Measurements from ENCODE around the gene GABBR2.

The GABBR2 gene

DNA sequence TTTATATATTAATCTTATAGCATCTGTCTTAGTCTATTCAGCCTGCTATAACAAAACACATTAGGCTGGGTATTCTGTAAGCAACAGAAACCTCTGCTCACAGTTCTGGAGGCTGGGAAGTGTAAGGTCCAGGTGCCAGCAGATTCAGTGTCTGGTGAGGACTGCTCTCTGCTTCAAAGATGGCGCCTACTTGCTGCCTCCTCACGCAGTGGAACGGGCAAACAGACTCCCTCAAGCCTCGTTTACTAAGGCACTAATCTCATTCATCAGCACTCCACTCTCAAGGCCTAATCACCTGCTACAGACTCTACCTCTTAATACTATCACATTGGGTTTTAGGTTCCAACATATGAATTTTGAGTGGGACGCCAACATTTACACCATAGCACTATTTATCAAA is 448.1 kb downstream of the GABBR2 start:
- no peak overlapping the region for H2AFZ ChIP-seq (ENCODE audit: insufficient read depth, low read length, poor library complexity)
- H3K4ac ChIP-seq (ENCODE audit: low read depth, low read length): no peak overlapping the region
- H4K91ac ChIP-seq (ENCODE audit: low read depth, low read length): no peak overlapping the region
- no peak overlapping the region for H3K23ac ChIP-seq (ENCODE audit: low read length)
- no peak overlapping the region for H2BK12ac ChIP-seq (ENCODE audit: low read length)
- H4K12ac ChIP-seq (ENCODE audit: low read depth, low read length): no peak overlapping the region
- no peak overlapping the region for H3K4me2 ChIP-seq (ENCODE audit: low read length)
- H3K79me1 ChIP-seq (ENCODE audit: low read length): peaks cover 9% of the 10 kb centered on the region
- H3K36me3 ChIP-seq (ENCODE audit: control insufficient read depth in 1 of 2, insufficient read depth in 2 of 2, low read length in 2 of 2): no peaks in the 10 kb centered on the region
- no peak overlapping the region for H3K27ac ChIP-seq (ENCODE audit: low read depth, low read length)
- DNase-seq: no peak
- no peak overlapping the region for H3K9ac ChIP-seq (ENCODE audit: low read length)
- no peak overlapping the region for H3K18ac ChIP-seq (ENCODE audit: low read length)
- no peak overlapping the region for H3K4me3 ChIP-seq (ENCODE audit: low read depth, low read length)
- no peak overlapping the region for H2BK120ac ChIP-seq (ENCODE audit: insufficient read depth, low read length, poor library complexity)
- H3K4me1 ChIP-seq (ENCODE audit: control insufficient read depth in 1 of 2, insufficient read depth in 2 of 2, low read length in 2 of 2): peaks cover 0 to 4% of the 10 kb centered on the region in 2 experiments
- peaks cover 4% of the 10 kb centered on the region for H3K79me2 ChIP-seq (ENCODE audit: control insufficient read depth, insufficient read depth, low read length, poor library complexity)
- H3K9me3 ChIP-seq (ENCODE audit: insufficient read depth, low read depth, low read length): no peaks in the 10 kb centered on the region
- no peak overlapping the region for H2AK5ac ChIP-seq (ENCODE audit: low read length)
- WGBS (ENCODE audit: extremely low coverage, insufficient coverage, insufficient read length): no CpG with 5 or more reads among the region's 5 CpGs
- H3K27me3 ChIP-seq (ENCODE audit: insufficient read depth, low read length): no peaks in the 10 kb centered on the region
- no peak overlapping the region for H4K8ac ChIP-seq (ENCODE audit: low read depth, low read length)
- no peak overlapping the region for H2BK5ac ChIP-seq (ENCODE audit: low read depth, low read length, poor library complexity)
- H3K14ac ChIP-seq (ENCODE audit: low read length): no peak overlapping the region

DNA sequence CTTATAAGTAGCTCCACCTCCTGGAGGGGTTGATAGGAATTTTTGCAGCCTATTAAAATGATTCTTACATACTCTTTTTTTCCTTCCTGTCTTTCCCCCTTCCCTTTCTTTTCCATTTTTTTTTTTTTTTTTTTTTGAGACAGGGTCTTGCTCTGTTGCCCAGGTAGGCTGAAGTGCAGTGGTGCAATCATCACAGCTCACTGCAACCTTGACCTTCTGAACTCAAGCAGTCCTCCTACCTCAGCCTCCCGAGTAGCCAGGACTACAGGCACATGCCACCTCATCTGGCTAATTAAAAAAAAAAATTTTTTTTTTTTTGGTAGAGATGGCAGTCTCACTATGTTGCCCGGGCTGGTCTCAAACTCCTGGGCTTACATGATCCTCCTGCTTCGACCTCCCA is 448.9 kb downstream of the GABBR2 start:
- Histone ChIP-seq H3K4me3 (ENCODE audit: low read depth, low read length) (no peak overlapping the region), H3K79me2 (ENCODE audit: control insufficient read depth, insufficient read depth, low read length, poor library complexity) (peaks cover 8% of the 10 kb centered on the region), H2BK5ac (ENCODE audit: low read depth, low read length, poor library complexity) (no peak overlapping the region), H3K27ac (ENCODE audit: low read depth, low read length) (no peak overlapping the region), H3K9ac (ENCODE audit: low read length) (no peak overlapping the region), H4K91ac (ENCODE audit: low read depth, low read length) (no peak overlapping the region), H3K4me2 (ENCODE audit: low read length) (no peak overlapping the region), H3K27me3 (ENCODE audit: insufficient read depth, low read length) (no peaks in the 10 kb centered on the region), H4K8ac (ENCODE audit: low read depth, low read length) (no peak overlapping the region), H3K9me3 (ENCODE audit: insufficient read depth, low read depth, low read length) (no peaks in the 10 kb centered on the region), H3K14ac (ENCODE audit: low read length) (no peak overlapping the region), H4K12ac (ENCODE audit: low read depth, low read length) (no peak overlapping the region), H2BK120ac (ENCODE audit: insufficient read depth, low read length, poor library complexity) (no peak overlapping the region), H3K4me1 (ENCODE audit: control insufficient read depth in 1 of 2, insufficient read depth in 2 of 2, low read length in 2 of 2) (peaks cover 2 to 4% of the 10 kb centered on the region in 2 experiments), H2AFZ (ENCODE audit: insufficient read depth, low read length, poor library complexity) (no peak overlapping the region), H2BK12ac (ENCODE audit: low read length) (no peak overlapping the region), H3K36me3 (ENCODE audit: control insufficient read depth in 1 of 2, insufficient read depth in 2 of 2, low read length in 2 of 2) (no peaks in the 10 kb centered on the region), H3K4ac (ENCODE audit: low read depth, low read length) (no peak overlapping the region), H3K23ac (ENCODE audit: low read length) (no peak overlapping the region), H2AK5ac (ENCODE audit: low read length) (no peak overlapping the region), H3K79me1 (ENCODE audit: low read length) (peaks cover 13% of the 10 kb centered on the region), H3K18ac (ENCODE audit: low read length) (no peak overlapping the region)
- WGBS (ENCODE audit: extremely low coverage, insufficient coverage, insufficient read length): no CpG with 5 or more reads among the region's 3 CpGs
- no peak for DNase-seq

DNA sequence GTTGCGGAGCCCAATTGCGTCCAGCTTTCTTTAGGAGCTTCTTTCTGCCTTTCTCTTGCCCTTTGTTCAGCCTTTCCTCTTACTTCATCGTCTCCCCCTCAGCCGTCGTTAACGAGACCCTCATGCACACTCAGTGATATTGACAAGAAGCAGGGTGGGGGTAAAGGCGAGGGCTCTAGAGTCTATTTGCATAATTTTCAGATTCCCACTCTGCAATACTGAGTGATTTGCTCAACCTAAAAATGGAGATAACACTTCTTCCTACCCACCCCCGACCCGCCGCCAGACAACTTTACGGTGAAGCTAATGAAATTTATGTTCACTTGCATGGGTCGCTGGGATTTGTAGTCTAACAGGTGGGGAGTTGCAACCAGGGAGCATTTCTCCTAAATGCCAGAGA is 452.0 kb downstream of the GABBR2 start:
- peaks cover 3 to 4% of the 10 kb centered on the region in 2 experiments for H3K4me1 ChIP-seq (ENCODE audit: control insufficient read depth in 1 of 2, insufficient read depth in 2 of 2, low read length in 2 of 2)
- no peak for DNase-seq
- WGBS (ENCODE audit: extremely low coverage, insufficient coverage, insufficient read length): no CpG with 5 or more reads among the region's 12 CpGs
- H4K91ac ChIP-seq (ENCODE audit: low read depth, low read length): no peak overlapping the region
- H3K27me3 ChIP-seq (ENCODE audit: insufficient read depth, low read length): no peaks in the 10 kb centered on the region
- peaks cover 13% of the 10 kb centered on the region for H3K79me1 ChIP-seq (ENCODE audit: low read length)
- H2AK5ac ChIP-seq (ENCODE audit: low read length): peak overlapping the region; percentile 64
- peak overlapping the region; percentile 66 for H4K8ac ChIP-seq (ENCODE audit: low read depth, low read length)
- no peak overlapping the region for H2BK12ac ChIP-seq (ENCODE audit: low read length)
- no peak overlapping the region for H3K18ac ChIP-seq (ENCODE audit: low read length)
- no peak overlapping the region for H3K9ac ChIP-seq (ENCODE audit: low read length)
- H3K23ac ChIP-seq (ENCODE audit: low read length): no peak overlapping the region
- H3K27ac ChIP-seq (ENCODE audit: low read depth, low read length): no peak overlapping the region
- no peak overlapping the region for H2BK120ac ChIP-seq (ENCODE audit: insufficient read depth, low read length, poor library complexity)
- H2AFZ ChIP-seq (ENCODE audit: insufficient read depth, low read length, poor library complexity): peak overlapping the region; percentile 52
- peak overlapping the region; percentile 65 for H3K4me2 ChIP-seq (ENCODE audit: low read length)
- no peak overlapping the region for H3K14ac ChIP-seq (ENCODE audit: low read length)
- no peaks in the 10 kb centered on the region for H3K9me3 ChIP-seq (ENCODE audit: insufficient read depth, low read depth, low read length)
- H2BK5ac ChIP-seq (ENCODE audit: low read depth, low read length, poor library complexity): peak overlapping the region; percentile 9
- H3K79me2 ChIP-seq (ENCODE audit: control insufficient read depth, insufficient read depth, low read length, poor library complexity): peaks cover 9% of the 10 kb centered on the region
- H3K4me3 ChIP-seq (ENCODE audit: low read depth, low read length): no peak overlapping the region
- peak overlapping the region; percentile 4 for H4K12ac ChIP-seq (ENCODE audit: low read depth, low read length)
- peak overlapping the region; percentile 29 for H3K4ac ChIP-seq (ENCODE audit: low read depth, low read length)
- H3K36me3 ChIP-seq (ENCODE audit: control insufficient read depth in 1 of 2, insufficient read depth in 2 of 2, low read length in 2 of 2): peaks cover under 1% of the 10 kb centered on the region in 2 experiments

DNA sequence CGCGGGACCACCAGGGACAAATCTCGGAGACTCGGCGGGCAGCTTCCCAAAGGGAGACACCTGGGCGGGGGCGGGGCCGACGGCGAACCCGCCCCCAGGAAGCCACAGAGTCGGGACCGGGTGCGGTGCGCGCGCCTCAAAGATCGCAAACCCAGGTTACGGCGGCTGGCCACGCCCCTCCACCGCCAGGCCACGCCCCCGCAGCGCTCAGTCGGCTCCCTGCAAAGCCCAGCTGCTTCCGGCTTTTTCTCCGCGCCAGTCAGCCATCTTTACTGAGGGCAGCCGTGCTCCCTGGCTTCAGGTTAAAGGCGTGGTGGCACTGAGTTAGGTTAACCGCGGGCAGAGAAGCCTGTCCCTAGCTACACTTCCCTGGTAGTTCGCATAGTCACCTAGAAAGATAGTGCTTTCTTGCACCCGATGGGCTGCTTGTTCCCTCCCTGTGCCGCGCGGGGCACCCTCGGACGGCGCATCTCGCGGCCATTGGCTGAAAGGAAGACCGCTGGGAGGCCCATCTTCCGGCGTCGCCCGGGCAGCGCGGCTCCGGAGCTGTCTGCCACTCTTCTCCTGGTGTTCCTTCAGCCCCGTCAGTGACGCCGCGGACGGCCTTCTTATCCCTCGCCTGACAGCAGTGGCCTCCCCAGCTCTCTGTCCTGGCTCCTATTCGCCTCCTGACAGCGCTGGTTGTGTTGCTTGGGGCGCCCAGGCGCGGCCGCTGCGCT is 453.0 kb downstream of the GABBR2 start, which contains the start of gene TBC1D2:
TSS of gene TBC1D2 (minus strand) at position 72 of the 719 bp plus-strand sequence. CDS start 108 bp downstream, outside the sequence.
- H3K36me3 ChIP-seq (ENCODE audit: control insufficient read depth in 1 of 2, insufficient read depth in 2 of 2, low read length in 2 of 2): peaks cover 3% of the 10 kb centered on the region in 2 experiments
- peak within 1 kb of the TSS; percentile 77 for H3K27ac ChIP-seq (ENCODE audit: low read depth, low read length)
- peak within 1 kb of the TSS; percentile 40 for H3K14ac ChIP-seq (ENCODE audit: low read length)
- H2BK120ac ChIP-seq (ENCODE audit: insufficient read depth, low read length, poor library complexity): peak within 1 kb of the TSS; percentile 85
- H4K91ac ChIP-seq (ENCODE audit: low read depth, low read length): peak within 1 kb of the TSS; percentile 78
- no peaks in the 10 kb centered on the region for H3K27me3 ChIP-seq (ENCODE audit: insufficient read depth, low read length)
- peak within 1 kb of the TSS; percentile 62 for H2AFZ ChIP-seq (ENCODE audit: insufficient read depth, low read length, poor library complexity)
- H3K9ac ChIP-seq (ENCODE audit: low read length): peak within 1 kb of the TSS; percentile 75
- peaks cover 13% of the 10 kb centered on the region for H3K79me1 ChIP-seq (ENCODE audit: low read length)
- no peaks in the 10 kb centered on the region for H3K9me3 ChIP-seq (ENCODE audit: insufficient read depth, low read depth, low read length)
- no peak within 1 kb of the TSS for H3K23ac ChIP-seq (ENCODE audit: low read length)
- H2AK5ac ChIP-seq (ENCODE audit: low read length): no peak within 1 kb of the TSS
- peak within 1 kb of the TSS; percentile 89 for H3K4me3 ChIP-seq (ENCODE audit: low read depth, low read length)
- H3K4me1 ChIP-seq (ENCODE audit: control insufficient read depth in 1 of 2, insufficient read depth in 2 of 2, low read length in 2 of 2): peaks cover 5 to 8% of the 10 kb centered on the region in 2 experiments
- peak; percentile 97 to 98 for DNase-seq
- H3K79me2 ChIP-seq (ENCODE audit: control insufficient read depth, insufficient read depth, low read length, poor library complexity): peaks cover 9% of the 10 kb centered on the region
- H3K4me2 ChIP-seq (ENCODE audit: low read length): peak within 1 kb of the TSS; percentile 70
- H2BK12ac ChIP-seq (ENCODE audit: low read length): peak within 1 kb of the TSS; percentile 5
- H3K4ac ChIP-seq (ENCODE audit: low read depth, low read length): peak within 1 kb of the TSS; percentile 81
- peak within 1 kb of the TSS; percentile 73 for H4K8ac ChIP-seq (ENCODE audit: low read depth, low read length)
- H2BK5ac ChIP-seq (ENCODE audit: low read depth, low read length, poor library complexity): peak within 1 kb of the TSS; percentile 60
- peak within 1 kb of the TSS; percentile 56 for H3K18ac ChIP-seq (ENCODE audit: low read length)
- no CpG with 5 or more reads among the region's 64 CpGs for WGBS (ENCODE audit: extremely low coverage, insufficient coverage, insufficient read length)
- peak within 1 kb of the TSS; percentile 96 for H4K12ac ChIP-seq (ENCODE audit: low read depth, low read length)

Measured in trophoblast cell (in vitro differentiated cells and primary cell).